ENCODE data around the gene ASCC3. TPM values are rescaled to one million over a fixed set of nuclear protein-coding genes. Genes with fewer than 3 reads are reported as not detected.

Gene ASCC3
- total and polyA plus RNA-seq, 2 of the 4 experiments (the other 2 are of a cell fraction): 25.8 to 104 TPM

GRCh38 chr6:100851819-100852218 is 29.3 kb downstream of the ASCC3 start:
- intact Hi-C loops (cut with micrococcal nuclease) (no loop called here), in situ Hi-C loops (cut with MboI; ENCODE audit: low sequenced_read_pairs) (no loop called here), dilution Hi-C loops (cut with HindIII; ENCODE audit: low sequenced_read_pairs, unreplicated experiment) (no loop called here)
- Histone ChIP-seq H2BK20ac (ENCODE audit: low read depth, low read length) (no peak overlapping the region), H2BK15ac (ENCODE audit: low read depth, low read length) (no peak overlapping the region), H3K23ac (ENCODE audit: low read depth, low read length) (no peak overlapping the region), H4K91ac (ENCODE audit: insufficient read depth, low read depth, low read length) (no peak overlapping the region), H4K5ac (ENCODE audit: low read depth, low read length) (no peak overlapping the region), H3K27ac (ENCODE audit: insufficient read depth, low read length) (no peak overlapping the region), H3K9me1 (ENCODE audit: insufficient read depth, low read length) (no peaks in the 10 kb centered on the region), H3K27me3 (ENCODE audit: control insufficient read depth, insufficient read depth, low read length) (no peaks in the 10 kb centered on the region), H3K4me3 (ENCODE audit: insufficient read depth, low read depth, low read length) (no peak overlapping the region), H4K20me1 (ENCODE audit: insufficient read depth, low read length) (no peaks in the 10 kb centered on the region), H3K4me1 (ENCODE audit: control insufficient read depth, insufficient read depth, low read length) (peaks cover 2% of the 10 kb centered on the region), H3K4me2 (ENCODE audit: low read depth, low read length) (no peak overlapping the region), H2AFZ (replicated peaks; ENCODE audit: low read length, poor library complexity) (no peak overlapping the region), H2BK5ac (ENCODE audit: low read depth, low read length, poor library complexity, severe bottlenecking) (no peak overlapping the region), H3K9ac (ENCODE audit: low read depth, low read length) (no peak overlapping the region), H3K79me1 (ENCODE audit: low read depth in 1 of 2, low read length in 2 of 2) (peaks cover 6 to 14% of the 10 kb centered on the region in 2 experiments; a peak in 1 of 4 replicates), H2AK9ac (replicated peaks; ENCODE audit: low read depth, low read length, poor library complexity) (no peak overlapping the region), H3K56ac (ENCODE audit: extremely low read depth, insufficient read depth, low read length) (no peak overlapping the region), H3K14ac (replicated peaks; ENCODE audit: low read depth, low read length) (no peak overlapping the region), H2BK120ac (ENCODE audit: low read depth, low read length) (no peak overlapping the region), H3K4ac (ENCODE audit: low read depth, low read length) (no peak overlapping the region), H3K36me3 (ENCODE audit: control insufficient read depth, insufficient read depth, low read length) (peaks cover 11% of the 10 kb centered on the region), H2AK5ac (ENCODE audit: low read depth, low read length) (no peak overlapping the region), H3K18ac (ENCODE audit: low read depth, low read length) (no peak overlapping the region), H3K9me3 (ENCODE audit: control insufficient read depth, insufficient read depth, low read length) (no peaks in the 10 kb centered on the region), H4K8ac (ENCODE audit: low read depth in 2 of 2, low read length in 2 of 2) (no peak overlapping the region)
- 100% methylated on average over 2 of the region's 12 CpGs; no CpG with 5 or more reads in 1 of the 2 experiments for WGBS, 2 experiments (ENCODE audit: extremely low coverage in 2 of 2, insufficient read length in 1 of 2)
- CTCF ChIA-PET: no interaction called here
- TF ChIP-seq NFE2L2 (IDR thresholded peaks at IDR 0.05; ENCODE audit: low read depth, low read length) (no peak), MXI1 (IDR thresholded peaks at IDR 0.05; ENCODE audit: borderline replicate concordance, low read depth, low read length) (no peak), RFX5 (IDR thresholded peaks at IDR 0.05; ENCODE audit: low read depth, low read length) (no peak), CTCF (conservative IDR thresholded peaks at IDR 0.05; ENCODE audit: low read depth, low read length) (no peak), POLR2A (IDR thresholded peaks at IDR 0.05; ENCODE audit: low read depth, low read length) (no peak), BHLHE40 (IDR thresholded peaks at IDR 0.05; ENCODE audit: low read depth, low read length) (no peak), MAFK (IDR thresholded peaks at IDR 0.05; ENCODE audit: low read depth, low read length) (no peak), ELK1 (IDR thresholded peaks at IDR 0.05; ENCODE audit: borderline replicate concordance, low read depth, low read length) (no peak), USF2 (IDR thresholded peaks at IDR 0.05; ENCODE audit: low read depth, low read length) (no peak), RCOR1 (IDR thresholded peaks at IDR 0.05; ENCODE audit: insufficient replicate concordance, low read length) (no peak), SMC3 (IDR thresholded peaks at IDR 0.05; ENCODE audit: low read depth, low read length) (no peak), CHD1 (IDR thresholded peaks at IDR 0.05; ENCODE audit: low read depth, low read length) (no peak), FOS (IDR thresholded peaks at IDR 0.05; ENCODE audit: low read depth, low read length) (no peak), RAD21 (IDR thresholded peaks at IDR 0.05; ENCODE audit: low read length) (no peak), MAZ (IDR thresholded peaks at IDR 0.05; ENCODE audit: borderline replicate concordance, low read depth, low read length) (no peak), CEBPB (IDR thresholded peaks at IDR 0.05; ENCODE audit: low read depth, low read length) (no peak)
- ATAC-seq (ENCODE audit: low read depth) (no peak), DNase-seq (no peak)
- BruUV-seq (replicated peaks): no TSS peak
- POLR2A ChIA-PET (ENCODE audit: unreplicated experiment): no interaction called here
